ENCODE results near the gene RAB41.
"Not testable (repeated sequence)": the region's sequence is repeated elsewhere in the genome, so short reads cannot be mapped to it uniquely, and the experiment has no call there.

RAB41 gene

DNA sequence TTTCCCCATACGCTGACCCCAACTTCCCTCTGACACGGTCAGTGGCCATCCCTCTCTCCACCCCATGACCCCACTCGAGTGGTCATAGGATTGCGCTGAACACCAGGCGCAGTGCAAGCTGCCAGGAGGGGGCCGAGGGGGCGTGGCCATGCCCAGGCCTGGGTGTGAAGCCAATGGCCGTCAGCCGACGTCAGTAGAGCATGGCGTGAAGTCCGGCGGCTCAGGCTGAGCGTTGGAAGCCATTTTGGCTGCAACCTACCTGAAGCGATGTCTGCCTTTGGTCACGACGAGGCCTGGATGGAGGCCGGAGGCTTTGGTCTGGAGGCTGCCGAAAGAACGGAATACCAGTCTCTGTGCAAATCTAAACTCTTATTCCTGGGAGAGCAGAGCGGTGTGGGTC lies at the start of gene RAB41:
RAB41 (plus strand) TSS at position 222 of the 400 bp plus-strand sequence; CDS start at position 268, 46 bp downstream.
- no peak for DNase-seq (ENCODE audit: low spot score)

DNA sequence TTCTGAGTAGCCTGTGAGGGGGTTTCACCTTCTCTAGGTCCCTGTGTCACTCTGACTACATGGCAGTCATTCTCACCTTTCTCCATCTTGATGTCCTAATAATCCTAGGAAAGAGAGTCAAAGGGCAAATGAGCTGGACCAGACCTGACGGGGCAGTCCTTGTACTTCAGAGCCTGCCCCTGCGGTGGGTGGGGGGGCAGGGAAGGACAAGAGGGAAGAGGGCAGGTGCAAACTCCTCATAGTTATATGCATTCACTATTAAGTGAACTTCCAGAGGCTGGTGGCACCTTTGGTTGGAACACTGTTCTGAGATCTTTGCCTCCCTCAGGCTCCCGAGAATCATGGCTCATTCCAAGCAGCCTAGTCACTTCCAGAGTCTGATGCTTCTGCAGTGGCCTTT lies 47.6 kb upstream of the RAB41 start, which contains the start of gene AWAT1:
AWAT1 (plus strand) TSS at position 301 of the 400 bp plus-strand sequence; CDS start at position 342, 41 bp downstream.
- DNase-seq (ENCODE audit: low spot score): no peak

DNA sequence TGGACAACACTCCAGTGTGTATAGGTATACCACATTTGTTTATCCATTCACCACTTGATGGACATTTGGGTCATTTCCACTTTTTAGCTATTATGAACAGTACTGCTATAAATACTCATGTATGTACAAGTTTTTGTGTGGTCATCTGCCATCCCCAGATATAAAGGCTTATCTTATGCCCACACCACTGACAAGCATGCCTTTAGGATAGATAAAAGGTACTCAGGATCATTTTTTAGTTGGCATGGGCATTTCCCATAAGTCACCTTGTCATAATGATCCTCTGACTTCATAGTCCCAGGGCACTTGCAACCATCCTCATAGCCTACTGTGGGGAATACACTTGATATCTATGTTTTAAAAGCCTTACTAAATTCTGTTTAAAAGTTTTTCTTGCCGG lies 41.2 kb upstream of the RAB41 start:
- DNase-seq (ENCODE audit: low spot score): no peak

DNA sequence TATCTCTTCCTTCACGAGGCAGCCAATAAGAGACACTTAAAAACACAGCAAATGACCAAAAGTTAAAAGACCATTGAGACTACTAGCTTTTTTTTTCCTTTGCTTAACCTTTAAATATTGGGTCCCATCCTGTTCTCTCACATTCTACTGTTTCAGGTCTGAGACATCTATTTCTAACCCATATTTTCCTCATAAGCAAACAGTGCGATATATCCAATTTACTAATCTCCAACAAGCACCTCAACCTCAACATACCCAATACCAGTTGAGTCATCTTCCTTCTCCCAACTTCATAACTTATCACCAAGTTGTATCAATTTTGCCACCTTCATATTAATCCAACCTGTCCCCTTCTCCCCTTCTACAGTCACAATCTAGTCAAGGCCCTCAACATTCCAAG lies 40.5 kb upstream of the RAB41 start:
- no peak for DNase-seq (ENCODE audit: low spot score)

DNA sequence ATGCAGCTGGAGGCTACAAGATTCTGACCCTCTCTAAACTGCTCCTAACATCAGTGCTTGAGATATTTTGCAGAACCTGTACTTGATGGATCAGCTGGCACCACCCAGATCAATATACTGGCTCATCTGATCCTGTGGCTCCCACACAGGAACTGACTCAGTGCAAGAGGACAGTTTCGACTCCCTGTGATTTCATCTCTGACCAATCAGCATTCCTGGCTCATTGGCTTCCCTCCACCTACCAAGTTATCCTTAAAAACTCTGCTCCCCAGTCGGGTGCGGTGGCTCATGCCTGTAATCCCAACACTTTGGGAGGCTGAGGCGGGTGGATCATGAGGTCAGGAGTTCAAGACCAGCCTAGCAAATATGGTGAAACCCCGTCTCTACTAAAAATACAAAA lies 38.4 kb upstream of the RAB41 start:
- DNase-seq (ENCODE audit: low spot score): not testable (repeated sequence)

DNA sequence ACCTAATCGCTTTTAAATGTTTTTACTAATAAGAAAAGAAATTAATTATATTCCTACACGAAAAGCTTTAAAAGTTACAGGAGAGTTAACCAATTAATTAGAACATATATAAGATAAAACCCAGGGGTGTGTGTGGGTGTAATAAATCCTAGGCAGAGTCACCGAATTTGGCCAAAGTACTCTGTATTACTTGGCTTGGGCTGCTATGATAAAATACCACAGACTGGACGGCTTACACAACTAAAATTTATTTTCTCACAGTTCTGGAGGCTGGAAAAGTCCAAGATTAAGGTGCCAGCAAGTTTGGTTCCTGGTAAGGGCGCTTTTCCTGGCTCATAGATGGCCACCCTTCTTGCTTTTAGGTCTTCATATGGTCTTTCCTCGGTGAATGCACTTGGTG lies 37.1 kb upstream of the RAB41 start:
- DNase-seq (ENCODE audit: low spot score): no peak

DNA sequence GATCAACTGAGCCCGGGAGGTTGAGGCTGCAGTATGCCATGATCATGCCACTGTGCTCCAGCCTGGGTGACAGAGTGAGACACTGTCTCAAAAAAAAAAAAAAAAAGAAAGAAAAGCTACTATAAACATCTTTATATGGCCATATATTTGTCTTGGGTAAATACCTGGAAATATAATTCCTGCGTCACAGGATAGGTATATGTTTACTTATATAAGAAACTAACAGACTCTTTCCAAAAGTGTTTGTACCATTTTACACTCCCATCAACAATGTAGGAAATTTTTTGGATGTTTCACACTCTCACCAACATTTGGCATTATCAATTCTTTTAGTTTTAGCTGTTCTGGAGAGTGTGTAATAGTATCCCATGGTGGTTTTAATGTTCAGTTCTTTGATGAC lies 34.7 kb upstream of the RAB41 start:
- no peak for DNase-seq (ENCODE audit: low spot score)

DNA sequence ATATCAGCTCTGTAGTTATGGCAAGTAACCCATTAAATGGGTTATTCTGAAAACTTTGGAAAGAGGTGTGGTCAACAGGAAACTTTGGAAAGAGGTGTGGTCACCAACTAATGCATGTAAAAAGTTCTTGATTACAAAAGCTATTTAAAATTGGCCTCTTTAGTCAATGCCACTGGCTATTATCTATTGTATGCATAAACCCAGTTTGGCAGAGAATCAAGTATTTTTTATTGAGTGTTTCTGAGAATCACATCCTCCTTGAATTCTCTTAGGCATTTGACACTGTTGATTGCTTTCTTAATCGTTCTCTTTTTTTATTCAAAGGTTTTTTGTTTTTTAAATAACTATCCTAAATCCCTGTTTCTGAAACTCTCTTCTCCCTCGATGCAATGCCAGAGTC lies 29.5 kb upstream of the RAB41 start:
- no peak for DNase-seq (ENCODE audit: low spot score)

DNA sequence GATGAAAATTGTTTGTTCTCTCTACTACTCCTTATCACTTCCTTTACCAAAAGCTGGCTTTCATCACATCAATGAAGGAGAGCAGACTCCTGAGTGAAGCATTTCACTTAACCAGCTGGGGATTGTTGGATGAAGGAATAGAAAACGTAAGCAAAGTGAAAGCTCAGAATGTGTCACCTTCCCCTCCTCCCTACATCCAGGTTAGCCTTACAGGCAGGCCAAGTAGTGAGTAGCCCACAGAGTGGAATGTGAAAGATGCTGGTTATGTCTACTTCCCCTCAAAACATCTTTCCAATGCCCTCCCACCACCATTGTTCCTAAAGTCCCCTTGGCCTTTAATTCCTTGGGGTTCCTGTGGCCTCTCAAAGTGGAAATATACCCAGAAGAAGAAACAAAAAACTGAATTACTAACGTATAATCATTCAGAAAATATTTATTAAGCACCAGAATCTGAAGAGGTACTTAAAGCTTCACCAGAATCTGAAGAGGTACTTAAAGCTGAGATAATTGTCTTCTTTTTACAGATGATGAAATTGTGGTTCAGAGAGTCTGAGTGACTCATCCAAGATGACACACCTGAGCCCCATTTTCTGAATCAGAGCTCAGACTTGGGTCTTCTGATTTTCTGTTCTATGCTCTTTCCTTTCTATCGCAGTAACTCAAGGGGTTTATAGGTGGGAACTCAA lies 28.5 kb upstream of the RAB41 start:
- no peak for DNase-seq (ENCODE audit: low spot score)

DNA sequence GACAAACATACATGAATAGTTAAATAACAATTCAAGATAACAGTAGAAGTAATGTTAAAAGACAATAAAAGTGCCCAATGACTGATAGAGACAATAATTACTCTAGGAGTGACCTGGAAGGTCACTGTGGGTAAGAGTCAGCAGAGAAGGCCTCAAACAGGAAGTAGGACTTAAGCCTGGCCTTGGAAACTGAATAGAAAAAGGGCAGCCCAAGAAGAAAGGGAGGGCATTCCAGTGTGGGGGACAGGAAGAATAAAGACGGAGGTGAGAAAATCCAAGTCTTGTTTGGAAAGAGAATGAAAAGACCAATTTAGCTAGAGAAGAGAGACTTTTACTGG lies 27.9 kb upstream of the RAB41 start:
- DNase-seq (ENCODE audit: low spot score): no peak

DNA sequence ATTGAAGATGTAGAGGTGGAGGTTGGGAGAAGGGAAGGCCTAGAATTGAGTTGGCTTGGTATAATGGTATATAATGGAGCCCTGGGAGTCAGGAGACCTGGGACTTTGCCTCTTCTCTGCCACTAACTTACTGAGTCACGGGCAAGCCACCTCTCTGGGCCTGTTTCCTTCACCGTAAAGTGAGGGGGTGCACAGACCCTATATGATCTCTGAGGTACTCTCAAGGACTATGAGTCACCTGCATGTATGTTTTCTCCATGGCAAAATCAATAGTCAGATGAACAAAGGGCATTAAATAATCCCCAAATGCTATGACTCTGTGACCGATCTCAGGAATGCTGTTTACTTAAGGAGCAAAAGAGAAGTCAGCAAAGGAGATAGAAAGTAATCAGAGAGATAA lies 27.1 kb upstream of the RAB41 start:
- no peak for DNase-seq (ENCODE audit: low spot score)

DNA sequence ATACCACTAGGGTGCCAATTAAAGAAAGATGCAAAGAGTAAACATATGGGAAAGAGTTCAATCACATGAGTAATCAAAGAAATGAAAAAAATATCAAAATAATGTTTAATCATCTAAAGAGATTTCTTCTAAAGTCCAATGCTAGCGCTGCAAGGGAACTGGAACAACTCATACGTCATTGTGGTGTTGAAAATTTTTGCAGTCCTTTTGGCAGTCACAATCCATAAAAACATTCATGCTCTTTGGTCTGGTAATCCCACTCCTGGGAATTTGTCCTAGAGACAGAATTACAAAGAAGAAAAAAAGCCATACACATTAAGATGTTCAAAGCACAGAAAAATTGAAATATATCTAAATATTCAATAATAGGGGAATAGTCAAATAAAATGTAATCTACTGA lies 26.5 kb upstream of the RAB41 start:
- DNase-seq (ENCODE audit: low spot score): no peak

DNA sequence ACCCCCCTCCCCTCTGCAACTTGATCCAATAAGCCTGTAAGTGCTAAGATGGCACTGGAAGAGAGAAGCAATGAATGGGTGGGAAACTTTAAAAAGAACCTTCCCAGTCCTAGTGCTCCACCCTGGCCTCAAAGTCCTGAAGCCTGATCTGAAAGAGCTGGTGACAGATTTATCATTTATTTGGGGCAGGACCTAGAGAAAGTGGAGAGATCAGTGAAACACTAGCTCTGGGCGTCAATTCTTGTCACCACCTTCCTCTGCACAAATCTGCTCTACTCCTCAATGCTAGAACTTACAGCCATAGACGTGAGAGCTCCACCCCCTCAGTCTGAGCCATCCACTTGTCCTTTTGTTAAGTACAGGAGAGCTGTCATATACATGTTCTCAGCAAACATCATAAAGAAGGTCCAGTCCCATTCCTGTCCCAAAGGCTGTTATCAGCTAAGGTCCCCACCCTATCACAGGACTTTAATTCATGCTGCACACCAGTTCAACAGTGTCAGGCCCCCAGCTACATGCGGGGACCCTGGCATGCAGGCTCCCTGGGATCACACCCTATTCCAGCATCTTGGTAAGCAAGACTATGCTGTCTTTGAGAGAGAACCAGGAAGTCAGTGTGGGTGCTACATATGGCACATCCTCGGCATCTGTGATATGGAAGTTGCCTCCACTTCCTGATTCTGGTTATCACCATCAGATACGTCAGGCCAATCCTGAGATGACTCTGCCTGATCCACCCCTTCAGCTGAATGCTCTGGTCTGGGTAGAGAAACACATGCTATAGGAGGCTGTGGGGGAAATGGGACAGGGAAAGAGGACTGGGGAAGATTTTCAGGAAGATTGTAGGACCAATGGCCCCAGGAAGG lies 24.3 kb upstream of the RAB41 start:
- no peak for DNase-seq (ENCODE audit: low spot score)

DNA sequence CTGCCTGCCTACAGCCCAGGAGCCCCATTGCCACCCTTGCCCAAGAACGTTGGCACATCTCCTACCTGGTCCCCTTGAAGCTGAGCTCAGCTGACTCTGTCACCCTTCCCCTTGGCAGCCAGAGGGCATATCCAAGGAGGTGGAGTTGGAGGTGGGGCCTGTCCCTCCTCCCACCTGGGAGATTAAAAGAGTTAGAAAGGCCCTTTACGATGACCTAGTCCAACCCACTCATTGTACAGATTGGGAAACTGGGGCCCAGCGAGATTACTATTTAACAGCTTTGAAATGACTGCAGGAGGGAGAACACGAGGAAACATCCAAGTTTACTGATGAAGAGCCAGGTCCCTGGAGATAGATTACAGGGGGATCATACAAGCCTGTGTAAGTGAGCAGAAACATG lies 21.9 kb upstream of the RAB41 start, which contains the start of gene P2RY4:
P2RY4 (minus strand) TSS at position 101 of the 400 bp plus-strand sequence. CDS start 580 bp downstream, outside the sequence.
- DNase-seq (ENCODE audit: low spot score): no peak

DNA sequence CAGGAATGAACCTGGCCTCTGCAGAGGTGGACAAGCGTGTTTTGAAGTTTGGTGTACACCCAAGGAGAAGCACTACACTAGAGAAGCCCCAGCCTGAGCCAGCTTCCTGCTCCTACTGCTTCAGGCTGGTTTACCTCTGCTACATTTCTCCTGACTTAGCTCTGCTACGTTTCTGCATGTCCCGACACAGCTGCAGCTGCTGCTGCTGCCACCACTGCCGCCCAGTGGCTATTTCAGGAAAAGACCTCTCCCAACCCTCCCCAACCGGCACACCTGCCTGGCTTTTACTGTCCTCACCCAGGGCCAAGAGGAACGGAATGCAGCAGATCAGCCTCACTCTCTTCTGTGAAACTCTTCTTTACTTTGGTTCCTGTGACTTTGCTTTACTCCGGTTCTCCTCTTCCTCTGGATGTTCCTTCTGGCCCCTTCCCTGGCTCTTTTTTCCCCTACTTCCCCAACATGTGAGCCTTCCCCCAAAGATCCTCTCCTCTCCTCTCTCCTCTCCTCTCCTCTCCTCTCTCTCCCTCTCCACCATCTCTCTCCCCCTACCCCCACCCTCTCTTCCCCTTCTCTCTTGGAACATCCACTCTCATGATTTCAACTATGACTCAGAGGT lies 18.9 kb upstream of the RAB41 start:
- no peak for DNase-seq (ENCODE audit: low spot score)

DNA sequence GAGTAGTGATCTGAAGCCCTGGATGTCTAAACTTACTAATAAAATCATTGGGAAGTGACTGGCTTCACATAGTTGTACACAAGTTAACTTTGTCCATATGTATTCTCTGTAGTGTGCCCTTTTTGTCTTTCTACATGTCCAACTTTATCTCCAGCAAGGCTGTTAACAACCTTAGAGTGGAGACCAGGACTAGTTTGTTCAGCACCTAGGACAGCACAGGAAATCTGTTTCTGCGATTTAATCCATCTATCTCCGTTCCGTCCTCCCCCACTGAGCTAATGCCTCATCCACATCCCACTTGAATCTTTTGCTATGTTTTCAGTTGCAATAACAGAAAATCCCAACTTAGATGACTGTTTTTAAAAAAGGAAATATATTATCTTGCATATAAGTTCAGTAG lies 17.2 kb upstream of the RAB41 start:
- DNase-seq (ENCODE audit: low spot score): no peak

DNA sequence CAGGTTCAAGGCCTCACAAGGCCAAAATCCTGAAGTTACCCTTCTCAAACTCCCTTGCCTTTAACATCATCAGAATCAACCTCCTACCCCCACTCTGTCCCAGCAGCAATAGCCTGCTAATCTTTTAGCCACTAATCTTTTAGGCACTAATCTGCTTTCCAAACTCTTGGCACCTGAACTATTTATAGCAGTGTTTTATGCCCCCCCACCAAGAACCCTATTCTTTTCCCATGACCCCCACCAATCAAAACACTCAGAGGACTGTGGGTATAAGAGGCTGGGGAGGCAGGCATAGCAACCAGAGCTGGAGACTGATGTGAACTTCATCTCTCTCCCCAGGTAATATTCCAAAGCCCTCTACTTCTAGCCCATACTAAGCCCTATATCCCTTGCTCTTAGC lies 13.9 kb upstream of the RAB41 start, which contains the start of gene ARR3:
ARR3 (plus strand) TSS at position 301 of the 400 bp plus-strand sequence. CDS start 1,052 bp downstream, outside the sequence.
- DNase-seq (ENCODE audit: low spot score): no peak

DNA sequence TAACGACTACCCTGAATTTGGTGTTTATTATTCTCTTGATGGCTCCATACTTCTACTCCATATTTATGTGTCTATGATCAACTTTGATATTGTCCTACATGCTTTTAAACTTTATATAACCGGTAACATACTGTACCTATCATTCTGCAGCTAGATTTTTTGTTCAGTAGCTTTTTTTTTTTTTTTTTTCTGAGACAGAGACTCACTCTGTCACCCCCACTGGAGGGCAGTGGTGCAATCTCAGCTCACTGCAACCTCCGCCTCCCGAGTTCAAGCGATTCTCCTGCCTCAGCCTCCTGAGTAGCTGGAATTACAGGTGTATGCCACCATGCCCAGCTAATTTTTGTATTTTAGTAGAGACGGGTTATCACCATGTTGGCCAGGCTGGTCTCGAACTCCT lies 7.9 kb upstream of the RAB41 start:
- DNase-seq (ENCODE audit: low spot score): not testable (repeated sequence)

DNA sequence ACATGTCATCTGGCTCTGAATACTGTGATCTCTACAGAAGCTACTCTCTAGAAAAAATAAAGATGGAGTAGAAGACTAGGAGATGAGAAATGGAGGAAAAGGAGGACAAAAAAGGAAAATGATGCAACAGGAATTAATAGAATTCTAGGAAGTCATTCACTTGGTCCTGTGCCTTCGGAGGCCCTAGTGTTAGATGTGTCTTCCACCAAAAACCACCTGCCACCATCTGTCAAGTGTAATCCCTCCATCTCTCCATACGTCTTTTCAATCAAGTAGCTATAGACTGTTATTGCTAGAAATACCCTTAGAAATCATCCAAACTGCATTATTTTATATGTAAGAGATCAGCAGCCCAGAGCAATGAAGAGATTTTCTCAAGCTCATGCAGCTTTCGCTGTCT lies 2.9 kb upstream of the RAB41 start:
- DNase-seq (ENCODE audit: low spot score): no peak

DNA sequence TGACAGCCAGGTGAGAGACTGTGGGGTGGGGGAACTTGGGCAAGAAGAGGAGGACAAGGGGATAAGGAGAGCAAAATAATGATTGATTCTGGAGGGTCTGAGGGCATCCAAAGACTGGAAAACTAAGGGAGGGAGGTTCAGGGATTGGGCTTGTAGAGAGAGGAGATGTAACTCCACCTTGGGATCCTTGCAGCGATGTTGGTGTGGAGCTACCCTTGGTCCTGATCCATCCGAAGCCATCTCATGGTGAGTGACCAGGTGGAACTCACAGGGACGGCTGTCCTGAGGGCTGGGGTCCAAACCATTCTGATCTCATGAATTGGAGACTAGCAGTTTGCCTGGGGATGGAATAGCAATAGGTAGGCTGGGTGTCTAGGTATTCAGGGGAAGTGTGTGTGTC lies 1.4 kb upstream of the RAB41 start:
- no peak for DNase-seq (ENCODE audit: low spot score)

DNA sequence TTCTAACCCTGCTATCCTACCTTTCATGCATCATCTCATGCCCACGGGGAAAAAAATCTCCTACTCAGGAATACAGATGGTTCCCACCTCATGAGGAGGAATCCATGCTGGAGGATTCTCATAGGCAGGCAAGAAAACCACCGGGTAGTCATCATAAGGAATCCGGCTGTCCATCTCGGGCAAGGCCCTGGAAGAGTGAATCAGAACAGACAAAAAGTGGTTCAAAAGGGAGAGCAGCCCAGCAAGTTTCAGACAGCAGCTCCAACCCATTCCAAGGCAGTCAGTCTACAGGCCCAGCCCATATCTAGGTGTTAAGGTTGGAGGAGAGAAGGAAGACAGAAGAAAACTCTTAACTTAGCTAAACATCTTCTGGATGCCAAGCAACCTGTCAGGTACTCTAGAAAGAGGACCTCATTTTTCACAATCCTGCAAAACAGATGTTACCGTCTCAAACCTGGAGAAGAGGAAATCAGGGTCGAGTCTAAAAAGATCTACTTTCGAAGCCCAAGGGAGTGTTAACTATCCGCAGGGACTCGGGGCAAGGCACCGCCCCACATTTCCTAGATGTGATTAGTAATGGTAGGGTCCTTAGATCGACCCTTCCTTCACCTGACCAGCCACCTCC lies 7.3 kb downstream of the RAB41 start:
- DNase-seq (ENCODE audit: low spot score): no peak

All from pons (tissue), 1 donor.